Measurements from ENCODE around the gene ZNF579.

DNA sequence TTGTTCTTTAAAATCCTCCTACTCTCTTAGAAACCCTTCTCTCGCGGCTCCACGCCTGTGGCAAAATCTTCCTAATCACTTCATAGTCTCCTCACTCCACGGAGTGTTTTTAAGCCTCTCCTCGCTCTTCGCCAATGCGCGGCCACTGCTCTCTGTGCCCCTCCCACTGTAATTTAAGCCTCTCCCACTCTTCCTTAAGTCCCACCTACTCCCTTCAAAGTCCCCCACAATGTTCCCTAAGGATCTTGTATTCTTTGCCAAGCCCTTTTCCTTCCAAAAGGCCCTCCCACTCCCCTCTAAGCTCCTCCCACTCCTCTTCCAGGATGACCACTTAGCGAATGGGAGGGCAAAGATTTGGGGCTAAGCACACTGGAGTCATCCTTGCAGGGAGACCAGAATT, 17.4 kb upstream of the ZNF579 start:
- TF ChIP-seq, protein P1, sequence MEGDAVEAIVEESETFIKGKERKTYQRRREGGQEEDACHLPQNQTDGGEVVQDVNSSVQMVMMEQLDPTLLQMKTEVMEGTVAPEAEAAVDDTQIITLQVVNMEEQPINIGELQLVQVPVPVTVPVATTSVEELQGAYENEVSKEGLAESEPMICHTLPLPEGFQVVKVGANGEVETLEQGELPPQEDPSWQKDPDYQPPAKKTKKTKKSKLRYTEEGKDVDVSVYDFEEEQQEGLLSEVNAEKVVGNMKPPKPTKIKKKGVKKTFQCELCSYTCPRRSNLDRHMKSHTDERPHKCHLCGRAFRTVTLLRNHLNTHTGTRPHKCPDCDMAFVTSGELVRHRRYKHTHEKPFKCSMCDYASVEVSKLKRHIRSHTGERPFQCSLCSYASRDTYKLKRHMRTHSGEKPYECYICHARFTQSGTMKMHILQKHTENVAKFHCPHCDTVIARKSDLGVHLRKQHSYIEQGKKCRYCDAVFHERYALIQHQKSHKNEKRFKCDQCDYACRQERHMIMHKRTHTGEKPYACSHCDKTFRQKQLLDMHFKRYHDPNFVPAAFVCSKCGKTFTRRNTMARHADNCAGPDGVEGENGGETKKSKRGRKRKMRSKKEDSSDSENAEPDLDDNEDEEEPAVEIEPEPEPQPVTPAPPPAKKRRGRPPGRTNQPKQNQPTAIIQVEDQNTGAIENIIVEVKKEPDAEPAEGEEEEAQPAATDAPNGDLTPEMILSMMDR (optimal IDR thresholded peaks at IDR 0.05 in 1 of 3, IDR thresholded peaks at IDR 0.05 in 1 of 3, conservative IDR thresholded peaks at IDR 0.05 in 1 of 3; ENCODE audit: extremely low read depth in 1 of 3, insufficient read depth in 2 of 3, low read length in 3 of 3), result no peak
- TF ChIP-seq EZH2 (IDR thresholded peaks at IDR 0.05; ENCODE audit: low read length), result no peak
